HepG2 (cell line): ENCODE measurements around the gene PHF13. TPM values are rescaled to one million over a fixed set of nuclear protein-coding genes. Genes with fewer than 3 reads are reported as not detected.
"Not testable (repeated sequence)": the region's sequence is repeated elsewhere in the genome, so short reads cannot be mapped to it uniquely, and the experiment has no call there.

Source experiments
- ATAC-seq: fragments of 200-7000 bp; cut with Tn5 transposase; 3 replicates; pipeline ENCODE4 v1.9.1; 2020; ENCODE audit warnings: mild to moderate bottlenecking, moderate library complexity
- BruUV-seq: library from RNA; stranded (reverse); fragments of 400-500 nt; replicated peaks from 2 replicates; lab custom pipeline; 2021; lab: Mats Ljungman, UMichigan
- CTCF ChIA-PET: fragments of 300-600 bp; formaldehyde crosslinking; extraction: SDS; loops from one replicate; lab custom pipeline; 2021; ENCODE audit warnings: low total read pairs, inconsistent platforms, low intra/inter-chr PET ratio; lab: Yijun Ruan, JAX
- POLR2A ChIA-PET: fragments of 350-600 bp; sonication (Branson Sonifier 250); formaldehyde crosslinking; loops from one replicate; lab custom pipeline; 2020; ENCODE audit warnings: antibody characterized with exemption, inconsistent platforms; lab: Yijun Ruan, JAX
- DNase-seq: peaks from one replicate; pipeline ENCODE4 v3.0.0-alpha.2; 2015; ENCODE audit warnings: low spot score
- FAIRE-seq: peaks from 3 replicates; lab custom pipeline; 2011; peaks lifted over from hg19 to GRCh38; lab: Jason Lieb, UNC
- H2AFZ ChIP-seq: one replicate; pipeline ENCODE4 v1.6.1; 2011; ENCODE audit warnings: low read length, inconsistent platforms
- H3K27ac ChIP-seq: fragments of 300-600 bp; 3 replicates; pipeline ENCODE4 v1.8.0; 2011; ENCODE audit warnings: mixed run types, mild to moderate bottlenecking, mixed read lengths, low read length, inconsistent platforms; ENCODE audit not compliant: insufficient read depth; ENCODE audit errors: extremely low read length
- H3K27me3 ChIP-seq, 2 experiments: fragments of 200-600 bp in 1 of 2; 2 replicates in 1 of 2; 3 replicates in 1 of 2; pipeline versions ENCODE4 v1.6.0 to v1.8.0; 2011; ENCODE audit warnings: low read length in 2 of 2, mild to moderate bottlenecking in 2 of 2, moderate library complexity in 2 of 2, inconsistent platforms in 1 of 2; ENCODE audit not compliant: insufficient read depth in 2 of 2, control insufficient read depth in 1 of 2
- H3K36me3 ChIP-seq, 2 experiments: fragments of 200-600 bp in 1 of 2; replicated peaks in 1 of 2; 2 replicates in 1 of 2; 3 replicates in 1 of 2; pipeline versions ENCODE4 v1.5.1 to v1.8.0; 2011; ENCODE audit warnings: low read length in 2 of 2, inconsistent platforms in 1 of 2; ENCODE audit not compliant: insufficient read depth in 2 of 2, control insufficient read depth in 1 of 2
- H3K4me1 ChIP-seq: 2 replicates; pipeline ENCODE4 v1.5.1; 2012; ENCODE audit warnings: low read length, inconsistent platforms; ENCODE audit not compliant: insufficient read depth
- H3K4me2 ChIP-seq: 2 replicates; pipeline ENCODE4 v1.6.0; 2011; ENCODE audit warnings: low read depth, low read length, inconsistent platforms
- H3K4me3 ChIP-seq, 3 experiments: fragments of 200-600 bp in 1 of 3; sonication (generic), shearing (Covaris generic) in 1 of 3; replicated peaks in 1 of 3; 2 replicates each; pipeline ENCODE4 v1.5.1; 2011 to 2016; ENCODE audit warnings: low read length in 3 of 3, inconsistent platforms in 2 of 3, low read depth in 2 of 3, mild to moderate bottlenecking in 2 of 3, control low read depth in 1 of 3, mixed read lengths in 1 of 3; ENCODE audit not compliant: insufficient read depth in 1 of 3
- H3K79me2 ChIP-seq: one replicate; pipeline ENCODE4 v1.6.1; 2011; ENCODE audit warnings: low read length, inconsistent platforms; ENCODE audit not compliant: insufficient read depth
- H3K9ac ChIP-seq: 2 replicates; pipeline ENCODE4 v1.6.0; 2011; ENCODE audit warnings: mild to moderate bottlenecking, low read depth, low read length, inconsistent platforms; ENCODE audit not compliant: insufficient read depth
- H3K9me3 ChIP-seq: 2 replicates; pipeline ENCODE4 v1.5.1; 2012; ENCODE audit warnings: mild to moderate bottlenecking, low read length
- H4K20me1 ChIP-seq: 2 replicates; pipeline ENCODE4 v1.6.0; 2011; ENCODE audit warnings: inconsistent platforms, mild to moderate bottlenecking, low read length, moderate library complexity; ENCODE audit not compliant: insufficient read depth
- AGO2 ChIP-seq: fragments of 200-400 bp; formaldehyde crosslinking; optimal IDR thresholded peaks from 2 replicates; pipeline ENCODE3; 2017; ENCODE audit warnings: mild to moderate bottlenecking, low read depth, low read length, moderate library complexity
- NAIF1 ChIP-seq: sonication (generic); formaldehyde crosslinking; IDR thresholded peaks from 2 replicates; pipeline ENCODE4 v1.5.0; 2020; ENCODE audit warnings: mild to moderate bottlenecking, missing genetic modification reagents, borderline replicate concordance
- PHF8 ChIP-seq: sonication (generic); formaldehyde crosslinking; IDR thresholded peaks from 2 replicates; pipeline ENCODE4 v1.5.0; 2020; ENCODE audit warnings: missing genetic modification reagents
- SP5 ChIP-seq: IDR thresholded peaks from 2 replicates; pipeline ENCODE4 v1.6.1; 2016; ENCODE audit warnings: low read depth, borderline replicate concordance
- ZNF138 ChIP-seq: sonication (generic); formaldehyde crosslinking; IDR thresholded peaks from 2 replicates; pipeline ENCODE4 v1.5.0; 2020; ENCODE audit warnings: mild to moderate bottlenecking, low read depth, missing genetic modification reagents
- WGBS: methylation state at CpG from one replicate; pipeline ENCODE4 v1.1.6; 2017; ENCODE audit warnings: low lambda C conversion rate; 5-methylcytosine and 5-hydroxymethylcytosine counted together
- in situ Hi-C: cut with HindIII; loops from 2 replicates; pipeline ENCODE4 v1.10.0; 2017; ENCODE audit warnings: low pct_unique_long_range_greater_than_20kb; ENCODE audit not compliant: extremely low pct_ligation_motif_present
- intact Hi-C: fragments of 100-400 bp; cut with micrococcal nuclease; formaldehyde crosslinking; loops from one replicate; pipeline ENCODE4 v1.10.0; 2022; ENCODE audit not compliant: unreplicated experiment
- polyA plus RNA-seq, 8 experiments: library from polyadenylated mRNA; depleted of rRNA in 3 of 8; stranded (reverse) in 7 of 8; unstranded in 1 of 8; fragments of >200 nt; fragmentation: Illumina TruSeq in 4 of 8; extraction: Trizol in 4 of 8; gene quantifications; 2 replicates each; pipeline versions ENCODE4 v1.2.1 to v1.2.3, GENCODE V29; 2011 to 2016; ENCODE audit warnings: low read depth in 4 of 8, missing spikeins in 1 of 8, mixed read lengths in 1 of 8; ENCODE audit not compliant: insufficient read depth in 1 of 8
- total RNA-seq, 5 experiments: library from RNA; depleted of rRNA; stranded (reverse); fragments of >200 nt; fragmentation: Illumina TruSeq; extraction: Trizol; gene quantifications; 2 replicates each; pipeline ENCODE4 v1.2.3, GENCODE V29; 2016; ENCODE audit warnings: low read depth in 1 of 5
- TF ChIP-seq, protein P1 (sequence below): IDR thresholded peaks from 2 replicates; pipeline ENCODE4 v1.6.1; 2016; ENCODE audit warnings: missing genetic modification reagents, missing compliant biosample characterization

Gene PHF13
- total and polyA plus RNA-seq, 2 of the 13 experiments (the other 11 are each of a cell fraction or from before 2014, with no cell fraction given) = 4.7 to 7.4 TPM

DNA sequence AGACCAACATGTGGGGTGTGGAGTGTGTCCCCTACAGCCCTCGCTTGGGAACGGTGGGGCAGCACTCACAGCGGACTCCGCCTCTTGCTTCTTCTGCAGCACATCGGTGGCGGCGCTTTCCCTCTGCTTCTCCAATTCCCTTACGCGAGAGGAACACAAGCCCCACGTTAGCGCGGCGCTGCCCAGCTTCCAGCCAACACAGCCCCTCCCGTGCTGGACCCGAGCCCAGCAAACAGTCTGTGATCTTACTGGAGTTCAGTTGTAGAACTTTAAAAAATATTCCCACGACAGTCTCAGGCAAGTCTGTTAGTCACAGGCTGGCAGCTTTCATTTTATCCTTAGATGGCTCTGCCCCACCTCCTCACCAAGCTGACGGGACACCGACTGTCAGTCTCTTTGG lies 24.7 kb downstream of the PHF13 start:
- Histone ChIP-seq H3K4me3 (no peak overlapping the region), H3K36me3 (peaks cover 38 to 87% of the 10 kb centered on the region in 2 experiments; a peak in 4 of 5 replicates), H3K4me1 (no peaks in the 10 kb centered on the region), H3K9me3 (no peaks in the 10 kb centered on the region), H2AFZ (no peak overlapping the region), H3K9ac (no peak overlapping the region), H3K79me2 (no peaks in the 10 kb centered on the region), H3K4me2 (no peak overlapping the region), H4K20me1 (0 out of 2 replicates have a peak, but pooled peaks cover 5% of the 10 kb centered on the region), H3K27ac (no peak overlapping the region), H3K27me3 (no peaks in the 10 kb centered on the region)
- FAIRE-seq = no peak
- 97% methylated on average over 18 of the region's 18 CpGs for WGBS
- BruUV-seq = no TSS peak
- no peak for TF ChIP-seq SP5 (CRISPR knock-in tag)
- TF ChIP-seq ZNF138 (CRISPR knock-in tag) = no peak
- TF ChIP-seq, protein P1, sequence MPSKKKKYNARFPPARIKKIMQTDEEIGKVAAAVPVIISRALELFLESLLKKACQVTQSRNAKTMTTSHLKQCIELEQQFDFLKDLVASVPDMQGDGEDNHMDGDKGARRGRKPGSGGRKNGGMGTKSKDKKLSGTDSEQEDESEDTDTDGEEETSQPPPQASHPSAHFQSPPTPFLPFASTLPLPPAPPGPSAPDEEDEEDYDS (CRISPR knock-in tag) = no peak
- TF ChIP-seq AGO2 = peak; percentile 18
- TF ChIP-seq PHF8 (CRISPR knock-in tag) = no peak
- TF ChIP-seq NAIF1 (CRISPR knock-in tag) = no peak
- ATAC-seq = no peak
- DNase-seq = no peak
- POLR2A ChIA-PET = no interaction called here
- CTCF ChIA-PET = no interaction called here
- intact Hi-C loops = no loop called here
- in situ Hi-C loops = no loop called here

- intact Hi-C loops, H4K20me1 ChIP-seq, ATAC-seq, H3K4me2 ChIP-seq, H2AFZ ChIP-seq, H3K9ac ChIP-seq, H3K9me3 ChIP-seq, H3K79me2 ChIP-seq, in situ Hi-C loops, FAIRE-seq, H3K27me3 ChIP-seq, BruUV-seq, POLR2A ChIA-PET, CTCF ChIA-PET, H3K4me3 ChIP-seq, DNase-seq, H3K27ac ChIP-seq, H3K4me1 ChIP-seq: not testable (repeated sequence)
- 98% methylated on average over 3 of the region's 3 CpGs for WGBS
- peaks cover 43 to 85% of the 10 kb centered on the region in 2 experiments for H3K36me3 ChIP-seq
These were observed 27.3 kb downstream of the PHF13 start for GRCh38 chr1:6640867-6641266.
